ENCODE measurements around the gene CCDC17.

DNA sequence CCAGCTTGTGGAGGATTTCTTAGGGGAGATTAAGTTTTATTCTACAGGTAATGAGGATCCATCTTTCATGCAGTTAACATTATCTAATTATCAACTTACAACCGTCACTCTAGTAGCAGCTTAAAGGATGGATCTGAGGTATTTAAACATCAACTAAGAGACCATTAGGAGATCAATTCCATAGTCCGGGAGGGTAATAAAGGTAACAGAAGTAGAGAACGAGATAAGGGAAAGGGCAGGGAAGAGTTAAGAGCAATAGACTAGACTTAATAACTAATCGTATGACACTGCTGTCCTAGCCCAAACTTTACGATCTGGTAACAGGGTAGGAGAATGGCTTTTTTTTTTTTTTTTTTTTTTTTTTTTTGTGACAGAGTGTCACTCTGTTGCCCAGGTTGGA is 19.5 kb upstream of the CCDC17 start:
- TF ChIP-seq CTCF (IDR thresholded peaks at IDR 0.05; ENCODE audit: control extremely low read depth in 1 of 3, insufficient read depth in 1 of 3, low read depth in 1 of 3, low read length in 3 of 3) (no peak), SIX5 (IDR thresholded peaks at IDR 0.05; ENCODE audit: low read depth, low read length) (no peak), POLR2A (IDR thresholded peaks at IDR 0.05; ENCODE audit: control extremely low read depth in 1 of 2, low read depth in 2 of 2, low read length in 2 of 2) (no peak), EGR1 (IDR thresholded peaks at IDR 0.05; ENCODE audit: borderline replicate concordance, low read depth, low read length) (no peak), HDAC6 (IDR thresholded peaks at IDR 0.05; ENCODE audit: low read depth, low read length) (no peak), MAFK (IDR thresholded peaks at IDR 0.05; ENCODE audit: low read depth, low read length) (no peak), EP300 (IDR thresholded peaks at IDR 0.05; ENCODE audit: borderline replicate concordance in 1 of 2, low read depth in 2 of 2, low read length in 2 of 2) (no peak), ASH2L (IDR thresholded peaks at IDR 0.05; ENCODE audit: low read length) (no peak), YY1 (IDR thresholded peaks at IDR 0.05; ENCODE audit: low read depth, low read length) (no peak), SIRT6 (IDR thresholded peaks at IDR 0.05; ENCODE audit: low read length) (no peak), BACH1 (IDR thresholded peaks at IDR 0.05; ENCODE audit: low read length) (no peak), GABPA (IDR thresholded peaks at IDR 0.05; ENCODE audit: borderline replicate concordance, insufficient read depth, low read length) (no peak)
